ENCODE data around the gene CHAD. TPM values are rescaled to one million over a fixed set of nuclear protein-coding genes. Genes with fewer than 3 reads are reported as not detected.

Gene CHAD
- total RNA-seq, 1 donor from 2014 or later: not detected

DNA sequence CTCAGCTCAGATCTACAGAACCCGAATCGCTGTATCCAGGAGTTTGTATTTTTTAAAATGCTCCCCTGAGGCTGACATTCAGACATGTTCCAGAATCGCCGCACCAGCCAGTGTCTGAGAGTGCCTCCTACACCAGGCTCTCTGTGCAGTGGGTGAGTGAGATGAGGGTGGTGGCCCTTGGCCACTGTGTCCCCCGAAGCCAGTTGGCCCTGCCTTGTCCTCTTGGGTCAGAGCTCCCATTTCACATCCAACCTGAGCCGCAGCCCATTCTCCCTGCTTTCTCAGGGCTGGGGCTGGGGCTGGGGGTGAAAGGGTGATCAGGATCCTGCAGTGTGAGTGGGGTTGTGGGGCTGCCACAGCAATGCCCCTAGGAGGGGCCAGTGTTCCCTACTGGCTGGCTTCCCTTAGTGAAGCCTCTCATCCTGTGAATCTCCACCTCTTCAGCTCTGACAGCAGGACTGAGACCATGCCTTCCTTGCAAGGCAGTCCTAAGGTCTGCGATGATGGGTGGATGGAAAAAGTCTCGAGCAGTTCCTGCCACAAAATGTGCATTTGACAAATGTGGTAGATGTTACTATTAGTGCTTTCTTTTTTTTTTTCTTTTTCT lies 26.6 kb upstream of the CHAD start:
- no peak overlapping the region for H3K27ac Mint-ChIP-seq (ENCODE audit: unreplicated experiment)
- H3K27me3 Mint-ChIP-seq (ENCODE audit: unreplicated experiment): peaks cover 2% of the 10 kb centered on the region
- H3K4me3 Mint-ChIP-seq (ENCODE audit: unreplicated experiment): no peak overlapping the region
- H3K4me1 Mint-ChIP-seq (ENCODE audit: low read depth, unreplicated experiment): no peaks in the 10 kb centered on the region
- no peak for DNase-seq
- TF ChIP-seq, protein P1, sequence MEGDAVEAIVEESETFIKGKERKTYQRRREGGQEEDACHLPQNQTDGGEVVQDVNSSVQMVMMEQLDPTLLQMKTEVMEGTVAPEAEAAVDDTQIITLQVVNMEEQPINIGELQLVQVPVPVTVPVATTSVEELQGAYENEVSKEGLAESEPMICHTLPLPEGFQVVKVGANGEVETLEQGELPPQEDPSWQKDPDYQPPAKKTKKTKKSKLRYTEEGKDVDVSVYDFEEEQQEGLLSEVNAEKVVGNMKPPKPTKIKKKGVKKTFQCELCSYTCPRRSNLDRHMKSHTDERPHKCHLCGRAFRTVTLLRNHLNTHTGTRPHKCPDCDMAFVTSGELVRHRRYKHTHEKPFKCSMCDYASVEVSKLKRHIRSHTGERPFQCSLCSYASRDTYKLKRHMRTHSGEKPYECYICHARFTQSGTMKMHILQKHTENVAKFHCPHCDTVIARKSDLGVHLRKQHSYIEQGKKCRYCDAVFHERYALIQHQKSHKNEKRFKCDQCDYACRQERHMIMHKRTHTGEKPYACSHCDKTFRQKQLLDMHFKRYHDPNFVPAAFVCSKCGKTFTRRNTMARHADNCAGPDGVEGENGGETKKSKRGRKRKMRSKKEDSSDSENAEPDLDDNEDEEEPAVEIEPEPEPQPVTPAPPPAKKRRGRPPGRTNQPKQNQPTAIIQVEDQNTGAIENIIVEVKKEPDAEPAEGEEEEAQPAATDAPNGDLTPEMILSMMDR (IDR thresholded peaks at IDR 0.05; ENCODE audit: partially characterized antibody, unreplicated experiment): no peak
- no peaks in the 10 kb centered on the region for H3K36me3 Mint-ChIP-seq (ENCODE audit: unreplicated experiment)
- no peaks in the 10 kb centered on the region for H3K9me3 Mint-ChIP-seq (ENCODE audit: unreplicated experiment)

DNA sequence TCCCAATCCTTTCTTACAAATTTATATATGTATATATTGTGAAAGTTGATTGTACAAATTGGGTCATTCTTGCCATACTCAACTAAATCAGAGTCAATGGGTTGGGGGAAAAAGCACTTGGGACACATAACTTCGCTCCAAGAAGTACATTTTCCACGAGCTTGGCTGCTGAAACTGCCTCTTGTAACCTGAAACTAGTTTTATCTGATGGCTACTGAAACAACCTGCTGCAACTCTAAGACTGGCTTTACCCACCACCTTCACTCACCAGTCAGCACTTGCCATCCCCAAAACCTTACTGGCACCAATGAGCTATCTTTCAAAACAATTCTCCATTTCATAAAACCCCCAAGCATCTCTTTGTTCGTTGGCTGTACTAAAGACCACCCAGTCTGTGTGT lies 25.1 kb upstream of the CHAD start:
- TF ChIP-seq, protein P1 (IDR thresholded peaks at IDR 0.05; ENCODE audit: partially characterized antibody, unreplicated experiment): no peak
- Mint-ChIP-seq H3K27ac (ENCODE audit: unreplicated experiment) (no peak overlapping the region), H3K4me3 (ENCODE audit: unreplicated experiment) (no peak overlapping the region), H3K27me3 (ENCODE audit: unreplicated experiment) (peaks cover 3% of the 10 kb centered on the region), H3K36me3 (ENCODE audit: unreplicated experiment) (no peaks in the 10 kb centered on the region), H3K9me3 (ENCODE audit: unreplicated experiment) (no peaks in the 10 kb centered on the region), H3K4me1 (ENCODE audit: low read depth, unreplicated experiment) (no peaks in the 10 kb centered on the region)
- no peak for DNase-seq

DNA sequence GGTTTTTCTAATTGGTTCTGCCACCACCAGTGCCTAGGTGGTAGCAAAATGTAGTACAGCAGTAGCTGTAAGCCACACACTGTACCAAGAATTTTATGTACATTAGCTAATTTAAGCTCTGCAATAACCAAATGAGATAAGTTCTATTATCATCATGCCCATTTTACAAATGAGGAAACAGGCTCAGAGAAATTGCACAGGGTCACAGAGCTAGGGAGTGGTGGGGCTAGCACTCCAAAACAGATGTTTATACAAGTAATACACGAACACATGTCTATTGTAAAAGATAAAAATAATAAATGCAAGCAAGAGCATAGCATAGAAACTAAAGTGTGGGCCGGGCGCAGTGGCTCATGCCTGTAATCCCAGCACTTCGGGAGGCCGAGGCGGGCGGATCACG lies 23.5 kb upstream of the CHAD start:
- no peak for DNase-seq
- H3K4me3 Mint-ChIP-seq (ENCODE audit: unreplicated experiment): no peak overlapping the region
- H3K36me3 Mint-ChIP-seq (ENCODE audit: unreplicated experiment): no peaks in the 10 kb centered on the region
- H3K4me1 Mint-ChIP-seq (ENCODE audit: low read depth, unreplicated experiment): no peaks in the 10 kb centered on the region
- no peak overlapping the region for H3K27ac Mint-ChIP-seq (ENCODE audit: unreplicated experiment)
- TF ChIP-seq, protein P1 (IDR thresholded peaks at IDR 0.05; ENCODE audit: partially characterized antibody, unreplicated experiment): no peak
- no peaks in the 10 kb centered on the region for H3K9me3 Mint-ChIP-seq (ENCODE audit: unreplicated experiment)
- peaks cover 3% of the 10 kb centered on the region for H3K27me3 Mint-ChIP-seq (ENCODE audit: unreplicated experiment)

DNA sequence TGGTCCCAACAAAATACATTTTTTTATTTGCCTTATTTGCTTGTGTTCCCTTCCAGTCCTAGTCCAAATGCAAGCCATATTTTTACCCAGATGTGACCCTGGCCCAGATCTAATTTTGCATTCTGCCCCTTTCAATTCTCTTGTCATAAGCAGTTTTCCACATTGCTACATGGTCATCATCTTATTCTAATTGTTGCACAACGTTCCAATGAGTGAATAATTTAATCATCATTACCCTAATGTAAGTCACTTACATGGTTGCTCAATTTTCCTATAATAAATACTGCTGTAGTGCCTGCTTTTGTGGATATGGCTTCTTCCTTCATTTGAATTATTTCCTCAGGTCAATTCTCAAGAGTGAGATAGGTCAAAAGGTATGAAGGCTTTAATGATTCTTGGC lies 22.8 kb upstream of the CHAD start:
- no peaks in the 10 kb centered on the region for H3K9me3 Mint-ChIP-seq (ENCODE audit: unreplicated experiment)
- H3K4me1 Mint-ChIP-seq (ENCODE audit: low read depth, unreplicated experiment): no peaks in the 10 kb centered on the region
- no peaks in the 10 kb centered on the region for H3K36me3 Mint-ChIP-seq (ENCODE audit: unreplicated experiment)
- TF ChIP-seq, protein P1 (IDR thresholded peaks at IDR 0.05; ENCODE audit: partially characterized antibody, unreplicated experiment): no peak
- no peak for DNase-seq
- no peak overlapping the region for H3K4me3 Mint-ChIP-seq (ENCODE audit: unreplicated experiment)
- H3K27ac Mint-ChIP-seq (ENCODE audit: unreplicated experiment): no peak overlapping the region
- peaks cover 3% of the 10 kb centered on the region for H3K27me3 Mint-ChIP-seq (ENCODE audit: unreplicated experiment)

DNA sequence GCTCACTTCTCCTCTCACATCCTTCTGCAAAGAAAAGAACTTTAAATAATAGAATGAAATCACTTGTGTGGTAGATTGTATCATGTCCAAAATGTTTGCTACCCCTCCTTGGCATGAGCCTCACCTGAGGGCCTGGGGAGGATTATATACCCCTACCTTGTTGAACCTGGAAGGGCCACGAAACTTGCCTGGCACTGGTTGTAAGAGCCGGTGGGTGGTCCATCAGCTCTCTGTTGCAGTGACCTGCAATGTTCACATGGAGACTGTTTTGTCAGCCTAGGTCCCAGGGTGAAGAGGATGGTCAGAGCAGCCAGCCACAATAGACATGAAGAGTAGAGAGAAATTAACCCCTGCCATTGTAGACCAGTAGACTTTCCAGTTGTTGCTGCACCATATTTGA lies 20.2 kb upstream of the CHAD start:
- H3K4me1 Mint-ChIP-seq (ENCODE audit: low read depth, unreplicated experiment): no peaks in the 10 kb centered on the region

More for the DNA sequence above, 20.2 kb upstream of the CHAD start:
- Mint-ChIP-seq H3K9me3 (ENCODE audit: unreplicated experiment) (no peaks in the 10 kb centered on the region), H3K36me3 (ENCODE audit: unreplicated experiment) (no peaks in the 10 kb centered on the region), H3K27ac (ENCODE audit: unreplicated experiment) (no peak overlapping the region), H3K4me3 (ENCODE audit: unreplicated experiment) (no peak overlapping the region), H3K27me3 (ENCODE audit: unreplicated experiment) (peaks cover 1% of the 10 kb centered on the region)
- TF ChIP-seq, protein P1 (IDR thresholded peaks at IDR 0.05; ENCODE audit: partially characterized antibody, unreplicated experiment): no peak
- DNase-seq: no peak

All from glutamatergic neuron (in vitro differentiated cells).